Astrocyte of the spinal cord (primary cell): ENCODE data around the gene SMPD3.
A peak's percentile ranks its signal among the peaks of the same experiment; 100 is the strongest.

Source experiments
- DNase-seq: peaks from one replicate; pipeline ENCODE4 v3.0.0; 2011; ENCODE audit warnings: low read depth, low spot score
- H3K4me3 ChIP-seq: 2 replicates; pipeline ENCODE4 v1.5.1; 2011; ENCODE audit warnings: low read depth, mild to moderate bottlenecking, low read length, moderate library complexity
- in situ Hi-C: cut with HindIII; loops from 2 replicates; pipeline ENCODE4 v1.10.0; 2017; ENCODE audit warnings: low sequenced_read_pairs
- TF ChIP-seq, protein P1 (sequence below): IDR thresholded peaks from 2 replicates; pipeline ENCODE4 v1.5.1; 2012; ENCODE audit warnings: low read depth, mild to moderate bottlenecking, low read length, inconsistent platforms

SMPD3 gene

DNA sequence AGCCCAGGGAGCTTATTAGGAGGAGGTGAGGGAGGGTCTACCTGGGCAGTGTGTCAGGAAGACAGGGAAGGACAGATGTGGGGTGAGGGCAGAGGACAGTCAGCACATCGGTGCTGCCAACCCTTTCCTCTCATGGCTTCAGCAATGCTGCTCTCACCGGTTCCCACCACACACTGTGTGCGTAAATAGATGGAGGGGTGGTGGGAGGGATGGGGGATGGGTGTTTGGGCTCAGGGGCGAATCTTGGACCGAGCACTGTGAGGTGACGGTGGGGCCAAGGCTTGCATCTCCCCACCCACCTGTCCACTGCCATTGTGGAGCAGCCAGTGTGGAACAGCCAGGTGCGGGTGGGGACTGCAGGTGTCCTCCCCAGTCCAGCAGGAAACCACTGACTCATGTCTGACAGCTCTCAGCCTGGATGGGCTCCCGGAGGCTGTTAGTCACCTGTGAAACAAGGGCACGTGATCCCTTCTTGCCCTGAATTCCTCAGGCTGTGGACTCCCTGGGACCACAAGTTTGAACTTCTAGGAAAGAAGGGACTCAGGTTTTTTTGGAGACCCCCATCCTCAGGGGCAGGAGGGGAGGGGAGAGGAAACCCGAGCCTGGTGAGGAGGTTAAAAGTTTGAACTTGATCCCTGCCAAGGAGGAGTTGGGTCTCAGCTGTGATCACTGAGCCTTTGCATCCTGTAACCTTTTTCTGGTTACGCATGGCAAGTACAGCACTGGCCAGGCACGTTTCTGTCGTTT, 42.7 kb upstream of the SMPD3 start:
- no peak overlapping the region for H3K4me3 ChIP-seq
- in situ Hi-C loops: no loop called here
- TF ChIP-seq, protein P1, sequence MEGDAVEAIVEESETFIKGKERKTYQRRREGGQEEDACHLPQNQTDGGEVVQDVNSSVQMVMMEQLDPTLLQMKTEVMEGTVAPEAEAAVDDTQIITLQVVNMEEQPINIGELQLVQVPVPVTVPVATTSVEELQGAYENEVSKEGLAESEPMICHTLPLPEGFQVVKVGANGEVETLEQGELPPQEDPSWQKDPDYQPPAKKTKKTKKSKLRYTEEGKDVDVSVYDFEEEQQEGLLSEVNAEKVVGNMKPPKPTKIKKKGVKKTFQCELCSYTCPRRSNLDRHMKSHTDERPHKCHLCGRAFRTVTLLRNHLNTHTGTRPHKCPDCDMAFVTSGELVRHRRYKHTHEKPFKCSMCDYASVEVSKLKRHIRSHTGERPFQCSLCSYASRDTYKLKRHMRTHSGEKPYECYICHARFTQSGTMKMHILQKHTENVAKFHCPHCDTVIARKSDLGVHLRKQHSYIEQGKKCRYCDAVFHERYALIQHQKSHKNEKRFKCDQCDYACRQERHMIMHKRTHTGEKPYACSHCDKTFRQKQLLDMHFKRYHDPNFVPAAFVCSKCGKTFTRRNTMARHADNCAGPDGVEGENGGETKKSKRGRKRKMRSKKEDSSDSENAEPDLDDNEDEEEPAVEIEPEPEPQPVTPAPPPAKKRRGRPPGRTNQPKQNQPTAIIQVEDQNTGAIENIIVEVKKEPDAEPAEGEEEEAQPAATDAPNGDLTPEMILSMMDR: no peak
- DNase-seq: peak; percentile 29

DNA sequence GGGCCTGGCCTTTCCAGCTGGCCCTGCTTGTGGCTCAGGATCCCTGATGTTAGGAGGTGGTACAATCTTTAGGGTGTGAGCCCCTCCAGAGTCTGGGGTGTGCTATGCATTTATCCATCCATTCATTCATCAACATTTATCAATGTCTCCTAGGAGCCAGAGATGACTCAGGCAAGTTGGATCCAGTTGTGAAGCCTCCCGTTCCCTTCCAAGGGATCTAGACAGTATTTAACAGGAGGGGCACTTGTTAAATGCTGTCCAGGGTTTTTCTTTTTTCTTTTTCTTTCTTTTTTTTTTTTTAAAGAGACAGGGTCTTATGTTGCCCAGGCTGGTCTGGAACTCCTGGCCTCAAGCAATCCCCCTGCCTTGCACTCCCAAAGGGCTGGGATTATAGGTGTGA, 42.0 kb upstream of the SMPD3 start:
- no peak for DNase-seq
- H3K4me3 ChIP-seq: no peak overlapping the region
- in situ Hi-C loops: no loop called here
- TF ChIP-seq, protein P1: no peak

DNA sequence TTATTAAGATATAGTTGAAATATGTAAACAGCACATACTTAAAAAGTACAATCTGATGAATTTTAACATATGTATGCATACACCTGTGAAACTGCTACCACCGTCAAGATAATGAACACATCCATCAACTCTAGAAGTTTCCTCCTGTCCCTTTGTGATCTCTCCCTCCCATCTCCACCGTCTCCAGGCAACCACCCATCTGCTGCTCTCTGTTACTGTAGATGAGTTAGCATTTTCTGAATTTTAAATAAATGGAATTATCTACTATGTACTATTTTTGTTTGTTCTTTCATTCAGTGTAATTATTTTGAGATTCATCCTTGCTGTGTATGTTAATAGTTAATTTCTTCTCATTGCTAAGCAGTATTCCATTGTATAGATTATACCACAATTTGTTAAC, 40.2 kb upstream of the SMPD3 start:
- no peak overlapping the region for H3K4me3 ChIP-seq
- DNase-seq: no peak
- in situ Hi-C loops: no loop called here
- TF ChIP-seq, protein P1: no peak

DNA sequence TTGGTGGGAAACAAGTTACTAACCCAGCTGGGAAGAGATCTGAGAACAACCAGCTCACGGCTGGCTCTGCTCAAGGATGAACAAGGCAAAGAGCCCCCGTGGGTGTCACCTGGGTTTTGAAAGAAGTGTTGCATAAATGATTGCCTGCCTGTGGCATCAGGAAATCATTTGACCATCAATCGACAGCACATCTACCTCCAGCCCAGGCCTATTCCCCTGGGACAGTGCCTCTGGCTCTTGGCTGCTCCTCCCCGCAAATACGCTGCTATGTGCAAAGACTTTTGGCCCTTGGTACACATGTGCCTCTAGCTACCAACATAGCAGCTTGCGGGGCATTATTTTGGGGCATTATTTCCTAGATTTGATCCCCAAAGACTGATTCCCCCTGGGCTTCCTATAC, 39.4 kb upstream of the SMPD3 start:
- no peak overlapping the region for H3K4me3 ChIP-seq
- no peak for DNase-seq
- in situ Hi-C loops: no loop called here
- TF ChIP-seq, protein P1: no peak

DNA sequence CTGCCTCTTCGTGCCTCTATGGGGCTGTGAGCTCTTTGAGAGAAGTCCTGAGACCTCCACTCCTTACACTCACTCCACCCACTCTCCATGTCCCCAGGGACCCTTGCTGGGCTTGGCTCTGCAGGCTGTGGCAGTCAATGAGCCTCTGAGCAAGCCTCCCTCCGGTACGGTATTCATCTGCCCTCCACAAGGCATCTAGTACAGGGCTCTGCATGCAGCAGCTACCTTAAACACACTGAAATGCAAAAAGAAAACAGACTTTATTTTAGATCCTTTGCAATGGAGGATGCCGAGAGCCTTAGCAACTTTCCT, 38.9 kb upstream of the SMPD3 start:
- in situ Hi-C loops: no loop called here
- TF ChIP-seq, protein P1: no peak
- DNase-seq: no peak
- no peak overlapping the region for H3K4me3 ChIP-seq

DNA sequence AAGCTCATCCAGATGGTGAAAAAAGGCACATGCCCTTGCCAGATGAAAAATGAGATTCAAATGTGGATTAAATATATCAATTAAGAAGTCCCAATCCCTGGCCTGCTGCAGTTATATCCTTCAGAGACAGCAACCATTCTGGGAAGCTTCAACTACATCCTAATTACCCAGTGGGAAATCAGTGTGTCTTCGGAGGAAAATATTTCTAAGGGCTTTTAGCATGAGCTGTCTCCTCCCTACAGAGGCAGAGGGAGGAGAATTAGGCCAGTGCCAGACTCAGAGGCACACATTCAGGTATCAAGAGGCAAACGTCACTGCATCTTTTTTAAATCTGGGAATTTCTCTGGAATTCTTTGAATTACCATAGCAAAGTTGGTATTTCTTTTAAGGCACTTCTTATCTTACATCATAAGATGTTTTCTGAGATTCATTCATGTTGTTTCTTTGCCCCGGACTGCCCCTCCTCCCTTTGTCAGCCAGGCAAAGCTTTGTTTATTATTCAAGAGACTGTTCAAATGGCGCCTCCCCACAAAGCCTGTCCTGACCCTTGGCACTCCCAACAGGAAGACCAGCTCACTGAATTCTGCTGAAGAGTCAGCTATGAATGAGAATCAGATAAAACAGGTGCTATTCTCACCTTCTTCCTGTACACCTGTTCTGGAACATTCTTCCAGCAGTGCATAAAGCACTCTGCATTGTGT, 38.3 kb upstream of the SMPD3 start:
- TF ChIP-seq, protein P1: no peak
- no peak for DNase-seq
- in situ Hi-C loops: no loop called here
- H3K4me3 ChIP-seq: no peak overlapping the region
